Measurements from ENCODE around the gene RPL23. TPM values are rescaled to one million over a fixed set of nuclear protein-coding genes. Genes with fewer than 3 reads are reported as not detected.
"Not testable (repeated sequence)": the region's sequence is repeated elsewhere in the genome, so short reads cannot be mapped to it uniquely, and the experiment has no call there.

The RPL23 gene
- polyA plus RNA-seq, 1 donor from 2014 or later, result 1,385 TPM

- Mint-ChIP-seq H3K4me1 (peaks cover 18 to 32% (median 32%) of the 10 kb centered on the region in 3 donors), H3K27ac (peak overlapping the region; percentile 14 to 89 (median 53))
Observed at GRCh38 chr17:38864636-38865398, 11.3 kb upstream of the RPL23 start.

GRCh38 chr17:38861399-38861843 lies 7.9 kb upstream of the RPL23 start:
- Mint-ChIP-seq H3K36me3 (peaks cover 4% of the 10 kb centered on the region), H3K27ac (peak overlapping the region in 1 of 3 donors; percentile 62), H3K4me3 (peak overlapping the region in 1 of 4 donors; percentile 32), H3K9me3 (no peaks in the 10 kb centered on the region), H3K4me1 (peaks cover 9 to 23% (median 14%) of the 10 kb centered on the region in 3 donors), H3K27me3 (no peaks in the 10 kb centered on the region)

More at GRCh38 chr17:38864636-38865398, 11.3 kb upstream of the RPL23 start:
- Mint-ChIP-seq H3K4me3 (peak overlapping the region in 1 of 4 donors; percentile 52), H3K27me3 (no peaks in the 10 kb centered on the region), H3K9me3 (no peaks in the 10 kb centered on the region), H3K36me3 (peaks cover 3% of the 10 kb centered on the region)

- Mint-ChIP-seq H3K4me3 (no peak overlapping the region), H3K36me3 (peaks cover 5% of the 10 kb centered on the region), H3K4me1 (peaks cover 16 to 17% (median 17%) of the 10 kb centered on the region in 3 donors), H3K27ac (peak overlapping the region in 2 of 3 donors; percentile 71 to 76), H3K27me3 (no peaks in the 10 kb centered on the region), H3K9me3 (no peaks in the 10 kb centered on the region)
Observed at GRCh38 chr17:38857271-38857670, 3.8 kb upstream of the RPL23 start.

- Mint-ChIP-seq H3K36me3 (peaks cover 11% of the 10 kb centered on the region), H3K4me3 (peak overlapping the region in 3 of 4 donors; percentile 12 to 60 (median 21)), H3K27ac (peak overlapping the region in 1 of 3 donors; percentile 52), H3K4me1 (peaks cover 24 to 33% (median 26%) of the 10 kb centered on the region in 3 donors)
- not testable (repeated sequence) for H3K27me3 Mint-ChIP-seq, H3K9me3 Mint-ChIP-seq
Observed at GRCh38 chr17:38855101-38855714, 1.7 kb upstream of the RPL23 start.

- Mint-ChIP-seq H3K27ac (peak overlapping the region; percentile 96 to 99 (median 99)), H3K27me3 (no peaks in the 10 kb centered on the region), H3K4me1 (peaks cover 24 to 34% (median 26%) of the 10 kb centered on the region in 3 donors), H3K9me3 (no peaks in the 10 kb centered on the region), H3K4me3 (peak overlapping the region; percentile 95 to 97 (median 97)), H3K36me3 (peaks cover 13% of the 10 kb centered on the region)
Observed at GRCh38 chr17:38852771-38853291, 690 bp downstream of the RPL23 start.

- peaks cover 17% of the 10 kb centered on the region for H3K36me3 Mint-ChIP-seq
Observed at GRCh38 chr17:38851434-38851833, 2.1 kb downstream of the RPL23 start.

GRCh38 chr17:38850374-38850773 lies 3.1 kb downstream of the RPL23 start:
- H3K27ac Mint-ChIP-seq, result peak overlapping the region in 2 of 3 donors; percentile 92 to 96
- H3K4me3 Mint-ChIP-seq, result peak overlapping the region in 1 of 4 donors; percentile 95
- peaks cover 18% of the 10 kb centered on the region for H3K36me3 Mint-ChIP-seq

More at GRCh38 chr17:38851434-38851833, 2.1 kb downstream of the RPL23 start:
- Mint-ChIP-seq H3K27ac (peak overlapping the region; percentile 96 to 99 (median 99)), H3K4me1 (peaks cover 22 to 33% (median 26%) of the 10 kb centered on the region in 3 donors), H3K9me3 (no peaks in the 10 kb centered on the region), H3K4me3 (peak overlapping the region; percentile 95 to 97 (median 97)), H3K27me3 (no peaks in the 10 kb centered on the region)

GRCh38 chr17:38848939-38849605 lies 4.4 kb downstream of the RPL23 start:
- H3K4me1 Mint-ChIP-seq, result peaks cover 21 to 31% (median 26%) of the 10 kb centered on the region in 3 donors
- H3K9me3 Mint-ChIP-seq, result no peaks in the 10 kb centered on the region
- peaks cover 18% of the 10 kb centered on the region for H3K36me3 Mint-ChIP-seq
- H3K27ac Mint-ChIP-seq, result peak overlapping the region in 1 of 3 donors; percentile 40
- peak overlapping the region in 1 of 4 donors; percentile 27 for H3K4me3 Mint-ChIP-seq
- no peaks in the 10 kb centered on the region for H3K27me3 Mint-ChIP-seq

More at GRCh38 chr17:38850374-38850773, 3.1 kb downstream of the RPL23 start:
- Mint-ChIP-seq H3K4me1 (peaks cover 21 to 33% (median 26%) of the 10 kb centered on the region in 3 donors), H3K27me3 (no peaks in the 10 kb centered on the region), H3K9me3 (no peaks in the 10 kb centered on the region)

GRCh38 chr17:38848557-38848891 lies 5.0 kb downstream of the RPL23 start:
- Mint-ChIP-seq H3K4me1 (peaks cover 17 to 31% (median 21%) of the 10 kb centered on the region in 3 donors), H3K27me3 (no peaks in the 10 kb centered on the region), H3K36me3 (peaks cover 18% of the 10 kb centered on the region), H3K4me3 (no peak overlapping the region), H3K27ac (peak overlapping the region in 2 of 3 donors; percentile 10 to 45), H3K9me3 (no peaks in the 10 kb centered on the region)

- Mint-ChIP-seq H3K27me3 (no peaks in the 10 kb centered on the region), H3K4me1 (peaks cover 0 to 3% (median 0%) of the 10 kb centered on the region in 3 donors), H3K9me3 (no peaks in the 10 kb centered on the region), H3K36me3 (peaks cover 8% of the 10 kb centered on the region), H3K4me3 (no peak overlapping the region), H3K27ac (no peak overlapping the region)
Observed at GRCh38 chr17:38844261-38844757, 9.2 kb downstream of the RPL23 start.

- Mint-ChIP-seq H3K27ac (peak overlapping the region; percentile 99 to 100 (median 100)), H3K4me1 (peaks cover 13 to 16% (median 15%) of the 10 kb centered on the region in 3 donors), H3K9me3 (no peaks in the 10 kb centered on the region), H3K36me3 (no peaks in the 10 kb centered on the region), H3K4me3 (peak overlapping the region; percentile 96 to 100 (median 98)), H3K27me3 (no peaks in the 10 kb centered on the region)
Observed at GRCh38 chr17:38825762-38826247, 27.7 kb downstream of the RPL23 start.

- H3K9me3 Mint-ChIP-seq, result no peaks in the 10 kb centered on the region
- peak within 1 kb of the TSS; percentile 99 to 100 (median 100) for H3K27ac Mint-ChIP-seq
- no peaks in the 10 kb centered on the region for H3K36me3 Mint-ChIP-seq
- peak within 1 kb of the TSS; percentile 96 to 100 (median 98) for H3K4me3 Mint-ChIP-seq
- peaks cover 13 to 19% (median 16%) of the 10 kb centered on the region in 3 donors for H3K4me1 Mint-ChIP-seq
- no peaks in the 10 kb centered on the region for H3K27me3 Mint-ChIP-seq
Observed at GRCh38 chr17:38824899-38825761, 28.4 kb downstream of the RPL23 start, which contains the start of gene CWC25. TSS of gene CWC25 (minus strand) at chr17:38825321. CDS start at chr17:38825183, 138 bp downstream.

- H3K9me3 Mint-ChIP-seq, result no peaks in the 10 kb centered on the region
- H3K4me3 Mint-ChIP-seq, result no peak overlapping the region
- peak overlapping the region in 2 of 3 donors; percentile 47 to 49 for H3K27ac Mint-ChIP-seq
- peaks cover 3 to 7% (median 3%) of the 10 kb centered on the region in 3 donors for H3K4me1 Mint-ChIP-seq
- H3K36me3 Mint-ChIP-seq, result peaks cover 2% of the 10 kb centered on the region
- H3K27me3 Mint-ChIP-seq, result no peaks in the 10 kb centered on the region
Observed at GRCh38 chr17:38815576-38816193, 37.8 kb downstream of the RPL23 start.

Measured in IgD-negative memory B cell (primary cell).